Psoas muscle (tissue), 8 donors: ENCODE data around the gene PPL. TPM values are rescaled to one million over a fixed set of nuclear protein-coding genes. Genes with fewer than 3 reads are reported as not detected.
A peak's percentile ranks its signal among the peaks of the same experiment; 100 is the strongest.

Source experiments
- ATAC-seq, 4 donors: fragments of 200-7000 bp; cut with Tn5 transposase; one replicate each; pipeline ENCODE4 v1.9.1; 2020; ENCODE audit warnings: moderate library complexity in 3 of 4, mild to moderate bottlenecking in 2 of 4
- DNase-seq, 2 donors: peaks; one replicate each; pipeline ENCODE4 v3.0.0-alpha.2; 2020
- H3K27ac ChIP-seq: fragments of 200-600 bp; one replicate; pipeline ENCODE4 v1.8.0; 2022
- H3K27me3 ChIP-seq, 3 donors: fragments of 200-600 bp in 1 of 3; one replicate each; pipeline versions ENCODE4 v1.6.1 to v1.8.0; 2013 to 2022; ENCODE audit warnings: low read length in 2 of 3, mild to moderate bottlenecking in 2 of 3, moderate library complexity in 1 of 3; ENCODE audit not compliant: insufficient read depth in 3 of 3
- H3K36me3 ChIP-seq, 2 donors: fragments of 200-600 bp in 1 of 2; one replicate each; pipeline versions ENCODE4 v1.6.1 to v1.8.0; 2013 to 2022; ENCODE audit warnings: low read depth in 1 of 2, mild to moderate bottlenecking in 1 of 2, moderate library complexity in 1 of 2; ENCODE audit not compliant: insufficient read depth in 1 of 2
- H3K4me1 ChIP-seq: fragments of 200-600 bp; one replicate; pipeline ENCODE4 v1.8.0; 2022
- H3K4me3 ChIP-seq: fragments of 200-600 bp; one replicate; pipeline ENCODE4 v1.8.0; 2022; ENCODE audit warnings: mild to moderate bottlenecking
- H3K9me3 ChIP-seq: fragments of 200-600 bp; one replicate; pipeline ENCODE4 v1.8.0; 2022
- CTCF ChIP-seq: fragments of 200-600 bp; IDR thresholded peaks from one replicate; pipeline ENCODE4 v1.8.0; 2022; ENCODE audit warnings: antibody characterized with exemption
- WGBS, 3 donors: extraction: QIAGEN DNeasy Blood & Tissue Kit; methylation state at CpG; one replicate each; pipeline versions ENCODE4 v1.1.6 to v1.1.7; 2013; 5-methylcytosine and 5-hydroxymethylcytosine counted together
- intact Hi-C, 2 donors: fragments of 100-400 bp; cut with DNase I; formaldehyde crosslinking; loops; one replicate each; pipeline versions ENCODE4 v1.11.0 to v1.14.2; 2022
- polyA plus RNA-seq, 3 donors: library from polyadenylated mRNA; stranded (reverse); fragments of 200-250 nt; gene quantifications; one replicate each; pipeline ENCODE4 v1.2.3, GENCODE V29; 2013
- total RNA-seq, 4 donors: library from RNA; stranded (reverse); fragmentation: NEBNext Ultra II Directional in 2 of 4; extraction: Animal tissue kit (Norgen Biotek cat#: 25700) in 2 of 4; gene quantifications; one replicate each; pipeline versions ENCODE4 v1.2.1 to v1.2.4, GENCODE V29; 2021 to 2023
- donor health status: healthy with polysubstance abuse.
- donor health status: DM: no; HTN: no; CAD: no; lungs with moderate emphysema.
- donor health status: Bipolar disorder and iron deficiency.
- donor health status: healthy.
- donor health status: DM: yes; HTN: yes; CAD: no.
- donor health status: DM: no; HTN: no; CAD: no.
- donor health status: DM: no; HTN: no; CAD: no.
- donor health status: DM: yes; HTN: yes; CAD: no.

PPL gene
- total and polyA plus RNA-seq, 7 donors: 2.4 to 7.2 (median 4.4) TPM

GRCh38 chr16:4884972-4885874 lies 51.7 kb downstream of the PPL start:
- intact Hi-C loops: no loop called here
- H3K27ac ChIP-seq: no peak overlapping the region
- H3K36me3 ChIP-seq: peaks cover 14 to 98% of the 10 kb centered on the region in 2 donors
- TF ChIP-seq CTCF: no peak
- DNase-seq (peak in 1 of 2 donors; percentile 38), ATAC-seq (no peak)
- H3K9me3 ChIP-seq: no peaks in the 10 kb centered on the region
- H3K27me3 ChIP-seq: no peaks in the 10 kb centered on the region
- 87 to 90% (median 88%) methylated on average over 45 of the region's 45 CpGs for WGBS, 3 donors
- no peak overlapping the region for H3K4me3 ChIP-seq
- H3K4me1 ChIP-seq: peaks cover 4% of the 10 kb centered on the region

DNA sequence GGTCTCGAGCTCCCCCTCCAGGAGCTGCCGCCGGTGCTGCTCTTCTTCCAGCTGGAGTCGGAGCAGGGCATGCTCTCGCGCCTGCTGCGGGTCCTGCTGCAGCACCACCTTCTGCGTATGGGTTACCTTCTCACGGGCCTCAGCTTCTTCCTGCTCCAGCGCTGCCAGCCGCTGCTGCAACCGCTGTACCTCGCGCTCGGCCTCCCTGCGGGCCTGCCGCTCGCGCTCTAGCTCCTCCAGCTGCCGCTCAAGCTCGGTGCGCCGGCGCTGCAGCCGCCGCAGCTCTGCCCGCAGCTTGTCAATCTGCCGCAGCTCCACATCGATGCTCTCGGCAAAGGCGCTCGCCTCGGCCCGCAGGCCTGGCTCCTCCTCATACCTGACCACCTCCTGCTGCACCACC lies 52.7 kb downstream of the PPL start:
- H3K4me1 ChIP-seq: peaks cover 4% of the 10 kb centered on the region
- no peak for ATAC-seq
- TF ChIP-seq CTCF: no peak
- peaks cover 15 to 98% of the 10 kb centered on the region in 2 donors for H3K36me3 ChIP-seq
- WGBS, 3 donors: 95 to 96% (median 95%) methylated on average over 25 to 34 of the region's 34 CpGs
- no peaks in the 10 kb centered on the region for H3K9me3 ChIP-seq
- H3K4me3 ChIP-seq: no peak overlapping the region
- no peak overlapping the region for H3K27ac ChIP-seq
- DNase-seq: peak in 1 of 2 donors; percentile 44
- no peaks in the 10 kb centered on the region for H3K27me3 ChIP-seq
- intact Hi-C loops: no loop called here

- Histone ChIP-seq H3K36me3 (peaks cover 15 to 100% of the 10 kb centered on the region in 2 donors), H3K9me3 (no peaks in the 10 kb centered on the region), H3K4me1 (peaks cover 4% of the 10 kb centered on the region), H3K27ac (no peak overlapping the region), H3K4me3 (no peak overlapping the region), H3K27me3 (no peaks in the 10 kb centered on the region)
- TF ChIP-seq CTCF: no peak
- ATAC-seq (peak in 1 of 4 donors; percentile 6), DNase-seq (peak in 1 of 2 donors; percentile 41)
- WGBS, 3 donors: 94 to 97% (median 96%) methylated on average over 25 of the region's 25 CpGs
- intact Hi-C loops: no loop called here
Measured at GRCh38 chr16:4883501-4883900, 53.4 kb downstream of the PPL start.

- no peak for TF ChIP-seq CTCF
- H3K27me3 ChIP-seq: no peaks in the 10 kb centered on the region
- H3K27ac ChIP-seq: peak overlapping the region; percentile 1
- ATAC-seq: peak; percentile 59 to 81 (median 70)
- intact Hi-C loops: no loop called here
- H3K9me3 ChIP-seq: no peaks in the 10 kb centered on the region
- H3K36me3 ChIP-seq: peaks cover 15 to 100% of the 10 kb centered on the region in 2 donors
- DNase-seq: peak in 1 of 2 donors; percentile 50
- WGBS, 3 donors: 56 to 65% (median 60%) methylated on average over 11 of the region's 11 CpGs
- peaks cover 4% of the 10 kb centered on the region for H3K4me1 ChIP-seq
- no peak overlapping the region for H3K4me3 ChIP-seq
Measured at GRCh38 chr16:4882633-4883285, 54.2 kb downstream of the PPL start.
